ENCODE results near the gene CTBP1.

CTBP1 gene

DNA sequence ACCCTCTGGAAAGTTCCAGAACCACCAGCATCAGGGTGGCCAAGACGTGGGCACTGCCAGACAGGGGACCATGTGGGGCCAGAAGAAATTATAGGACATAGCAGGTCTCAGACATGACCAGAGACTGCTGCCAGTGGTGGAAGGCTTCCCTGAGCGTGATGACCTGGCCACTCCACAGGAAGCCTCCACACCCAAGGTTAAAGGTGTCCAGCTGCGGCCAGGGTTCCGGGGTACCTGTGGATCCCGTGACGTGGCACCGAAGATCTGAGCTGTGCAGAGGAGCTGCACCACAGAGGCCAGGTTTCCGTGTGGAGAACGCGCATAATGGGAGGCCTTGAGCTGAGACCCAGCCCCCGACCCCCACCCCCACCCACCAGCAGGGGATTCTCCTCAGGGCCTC, 16.4 kb upstream of the CTBP1 start:
- TF ChIP-seq, protein P1, sequence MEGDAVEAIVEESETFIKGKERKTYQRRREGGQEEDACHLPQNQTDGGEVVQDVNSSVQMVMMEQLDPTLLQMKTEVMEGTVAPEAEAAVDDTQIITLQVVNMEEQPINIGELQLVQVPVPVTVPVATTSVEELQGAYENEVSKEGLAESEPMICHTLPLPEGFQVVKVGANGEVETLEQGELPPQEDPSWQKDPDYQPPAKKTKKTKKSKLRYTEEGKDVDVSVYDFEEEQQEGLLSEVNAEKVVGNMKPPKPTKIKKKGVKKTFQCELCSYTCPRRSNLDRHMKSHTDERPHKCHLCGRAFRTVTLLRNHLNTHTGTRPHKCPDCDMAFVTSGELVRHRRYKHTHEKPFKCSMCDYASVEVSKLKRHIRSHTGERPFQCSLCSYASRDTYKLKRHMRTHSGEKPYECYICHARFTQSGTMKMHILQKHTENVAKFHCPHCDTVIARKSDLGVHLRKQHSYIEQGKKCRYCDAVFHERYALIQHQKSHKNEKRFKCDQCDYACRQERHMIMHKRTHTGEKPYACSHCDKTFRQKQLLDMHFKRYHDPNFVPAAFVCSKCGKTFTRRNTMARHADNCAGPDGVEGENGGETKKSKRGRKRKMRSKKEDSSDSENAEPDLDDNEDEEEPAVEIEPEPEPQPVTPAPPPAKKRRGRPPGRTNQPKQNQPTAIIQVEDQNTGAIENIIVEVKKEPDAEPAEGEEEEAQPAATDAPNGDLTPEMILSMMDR (IDR thresholded peaks at IDR 0.05; ENCODE audit: low read depth, low read length): no peak
- no peak for DNase-seq
- Histone ChIP-seq H3K27ac (no peak overlapping the region), H3K36me3 (peaks cover 5% of the 10 kb centered on the region; the same call in 1 of the 2 replicates), H3K27me3 (ENCODE audit: insufficient read depth, low read depth, severe bottlenecking) (no peaks in the 10 kb centered on the region), H3K4me3 (ENCODE audit: low read depth, low read length) (no peak overlapping the region), H3K9me3 (ENCODE audit: severe bottlenecking) (peaks cover 11% of the 10 kb centered on the region)

DNA sequence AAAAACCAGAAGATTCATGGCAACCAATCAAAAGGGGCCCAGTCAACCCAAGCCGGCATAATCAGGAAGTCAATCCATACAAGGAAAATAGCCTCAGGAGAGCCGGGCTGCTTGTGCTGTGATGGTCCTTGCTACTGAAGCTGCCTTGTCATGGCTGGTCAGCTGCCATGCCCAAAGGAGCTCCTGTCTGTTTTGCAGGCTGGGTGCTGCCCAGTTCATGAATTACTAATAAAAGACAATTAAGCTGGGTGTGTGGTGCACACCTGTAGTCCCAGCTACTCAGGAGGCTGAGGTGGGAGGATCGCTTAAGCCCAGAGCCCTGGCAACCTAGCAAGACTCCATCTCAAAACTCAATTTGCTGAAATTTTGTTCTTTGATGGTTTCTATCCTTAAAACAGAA, 16.0 kb upstream of the CTBP1 start:
- Histone ChIP-seq H3K4me3 (ENCODE audit: low read depth, low read length) (no peak overlapping the region), H3K36me3 (peaks cover 5% of the 10 kb centered on the region; the same call in 1 of the 2 replicates), H3K9me3 (ENCODE audit: severe bottlenecking) (peaks cover 9% of the 10 kb centered on the region), H3K27ac (no peak overlapping the region), H3K27me3 (ENCODE audit: insufficient read depth, low read depth, severe bottlenecking) (no peaks in the 10 kb centered on the region)
- DNase-seq: no peak
- TF ChIP-seq, protein P1 (IDR thresholded peaks at IDR 0.05; ENCODE audit: low read depth, low read length): no peak

DNA sequence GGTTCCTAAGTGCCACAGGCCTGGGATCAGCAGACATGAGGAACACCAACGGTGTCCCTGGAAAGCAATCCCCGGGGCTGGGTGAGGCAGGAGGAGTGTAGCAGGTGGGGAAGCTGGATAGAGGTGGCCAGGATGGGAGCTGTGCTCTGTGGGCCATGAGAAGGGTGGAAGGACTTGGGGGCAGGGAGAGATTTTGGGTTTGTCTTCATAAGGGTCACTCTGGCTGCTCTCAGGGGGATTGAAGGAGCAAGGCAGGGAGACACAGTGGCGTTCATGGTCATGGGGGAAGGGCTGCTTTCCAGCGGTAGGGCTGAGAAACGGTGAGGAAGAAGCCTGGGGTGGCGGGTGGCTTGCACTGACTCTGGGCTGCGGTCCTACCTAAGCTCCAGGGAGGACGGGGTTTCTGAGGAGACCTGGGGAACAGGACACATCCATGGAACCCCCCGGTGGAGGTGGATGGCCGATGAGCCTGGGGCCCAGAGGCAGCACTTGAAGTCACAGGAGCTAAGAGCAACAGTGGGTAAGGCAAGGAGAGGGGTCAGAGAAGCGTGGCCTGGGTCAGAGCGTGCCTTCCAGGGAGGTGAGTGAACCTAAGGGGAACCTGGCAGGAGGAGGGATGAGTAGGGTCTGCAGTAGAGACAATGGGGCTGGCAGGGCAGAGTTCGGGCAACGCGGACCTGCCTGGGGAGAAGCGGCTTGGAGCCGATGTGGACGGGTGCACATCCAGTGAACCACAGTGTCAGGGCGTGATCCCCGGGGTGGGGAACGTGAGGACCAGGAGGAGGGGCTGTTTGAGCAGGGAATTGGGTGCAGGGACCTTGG, 12.4 kb upstream of the CTBP1 start:
- no peak for DNase-seq
- H3K27ac ChIP-seq: no peak overlapping the region
- H3K4me3 ChIP-seq (ENCODE audit: low read depth, low read length): no peak overlapping the region
- peaks cover 4% of the 10 kb centered on the region for H3K9me3 ChIP-seq (ENCODE audit: severe bottlenecking)
- no peaks in the 10 kb centered on the region for H3K27me3 ChIP-seq (ENCODE audit: insufficient read depth, low read depth, severe bottlenecking)
- TF ChIP-seq, protein P1 (IDR thresholded peaks at IDR 0.05; ENCODE audit: low read depth, low read length): no peak
- peaks cover 5% of the 10 kb centered on the region; the same call in 1 of the 2 replicates for H3K36me3 ChIP-seq

DNA sequence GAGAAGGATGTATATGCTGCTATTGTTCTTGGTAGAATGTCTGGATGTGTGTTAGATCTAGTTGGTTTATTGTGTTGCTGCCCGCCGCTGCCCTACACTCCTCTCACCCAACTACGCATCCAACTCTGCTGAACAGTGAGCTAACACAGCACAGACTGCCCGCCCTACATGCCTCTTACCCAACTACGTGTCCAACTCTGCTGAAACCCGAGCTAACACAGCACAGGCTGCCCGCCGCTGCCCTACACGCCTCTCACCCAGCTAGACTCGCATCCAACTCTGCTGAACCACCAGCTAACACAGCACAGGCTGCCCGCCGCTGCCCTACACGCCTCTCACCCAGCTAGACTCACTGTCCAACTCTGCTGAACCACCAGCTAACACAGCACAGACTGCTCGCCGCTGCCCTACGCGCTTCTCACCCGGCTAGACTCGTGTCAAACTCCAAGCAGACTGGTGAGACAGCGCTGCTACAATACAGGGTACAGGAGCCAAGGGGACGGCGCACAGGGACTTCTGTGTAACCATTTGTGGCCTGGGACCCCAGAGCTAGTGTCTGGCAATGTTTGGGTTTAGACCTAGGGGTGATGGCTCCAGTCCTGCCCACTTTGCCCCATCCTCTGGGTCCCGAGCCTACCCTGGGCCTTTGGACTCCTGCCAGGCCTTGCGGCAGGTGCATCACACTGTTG, 11.6 kb upstream of the CTBP1 start:
- H3K36me3 ChIP-seq: peaks cover 5% of the 10 kb centered on the region; the same call in 1 of the 2 replicates
- H3K9me3 ChIP-seq (ENCODE audit: severe bottlenecking): peaks cover 4% of the 10 kb centered on the region
- no peaks in the 10 kb centered on the region for H3K27me3 ChIP-seq (ENCODE audit: insufficient read depth, low read depth, severe bottlenecking)
- TF ChIP-seq, protein P1 (IDR thresholded peaks at IDR 0.05; ENCODE audit: low read depth, low read length): no peak
- H3K4me3 ChIP-seq (ENCODE audit: low read depth, low read length): no peak overlapping the region
- no peak overlapping the region for H3K27ac ChIP-seq
- no peak for DNase-seq

DNA sequence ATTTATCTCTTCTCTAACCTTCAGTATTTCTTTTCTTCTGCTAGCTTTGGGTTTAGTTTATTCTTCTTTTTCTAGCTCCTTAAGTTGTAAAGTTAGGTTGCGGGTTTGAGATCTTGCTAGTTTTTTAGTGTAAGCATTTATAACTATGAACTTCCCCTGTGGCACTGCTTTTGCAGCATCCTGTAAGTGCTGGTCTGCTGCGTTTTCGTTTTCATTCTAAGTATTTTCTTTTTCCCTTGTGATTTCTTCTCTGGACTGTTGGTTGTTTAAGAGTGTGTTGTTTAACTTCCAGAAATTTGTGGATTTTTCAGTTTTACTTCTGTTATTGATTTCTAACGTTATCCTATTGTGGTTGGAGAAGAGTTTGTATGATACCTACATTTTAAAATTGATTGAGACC, 11.0 kb upstream of the CTBP1 start:
- TF ChIP-seq, protein P1 (IDR thresholded peaks at IDR 0.05; ENCODE audit: low read depth, low read length): no peak
- Histone ChIP-seq H3K9me3 (ENCODE audit: severe bottlenecking) (peaks cover 4% of the 10 kb centered on the region), H3K36me3 (peaks cover 5% of the 10 kb centered on the region; the same call in 1 of the 2 replicates)

More for the DNA sequence above, 11.0 kb upstream of the CTBP1 start:
- no peak overlapping the region for H3K4me3 ChIP-seq (ENCODE audit: low read depth, low read length)
- no peaks in the 10 kb centered on the region for H3K27me3 ChIP-seq (ENCODE audit: insufficient read depth, low read depth, severe bottlenecking)
- no peak for DNase-seq
- H3K27ac ChIP-seq: no peak overlapping the region
